Stimulated activated CD8-positive, alpha-beta memory T cell treated with anti-CD3 and anti-CD28 coated beads, Interleukin-15, amount 100 ng/mL, for 24 hours (primary cell): ENCODE data around the gene NR3C2.
"Not testable (repeated sequence)": the region's sequence is repeated elsewhere in the genome, so short reads cannot be mapped to it uniquely, and the experiment has no call there.

ENCODE experiments used
- DNase-seq: peaks from one replicate; pipeline ENCODE4 v3.0.0-alpha.2; 2020; ENCODE audit warnings: low read depth

NR3C2 gene

GRCh38 chr4:148215202-148215601 lies 227.0 kb downstream of the NR3C2 start:
- no peak for DNase-seq

- no peak for DNase-seq
These were observed 227.6 kb downstream of the NR3C2 start for GRCh38 chr4:148214529-148215166.

GRCh38 chr4:148211533-148211932 lies 230.7 kb downstream of the NR3C2 start:
- no peak for DNase-seq

DNA sequence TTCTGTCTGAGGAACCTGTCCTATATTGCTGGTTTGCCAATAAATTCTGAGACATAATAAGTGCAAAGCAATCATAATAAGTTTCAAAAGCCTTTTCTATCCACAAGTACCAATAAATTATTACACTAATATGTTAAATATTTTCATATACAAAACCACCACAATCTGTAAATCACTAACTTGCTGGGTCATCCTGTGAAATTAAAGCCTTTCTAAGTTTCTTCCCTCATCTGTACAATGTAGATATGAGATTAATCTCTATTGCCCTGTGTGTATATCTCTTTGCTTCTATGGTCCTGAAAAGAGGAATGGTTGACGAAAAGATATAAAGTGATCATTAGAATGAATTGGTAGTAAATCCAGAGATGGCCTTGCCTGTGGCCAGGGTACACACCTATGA lies 231.6 kb downstream of the NR3C2 start:
- no peak for DNase-seq

GRCh38 chr4:148207068-148207467 lies 235.1 kb downstream of the NR3C2 start:
- no peak for DNase-seq

GRCh38 chr4:148205476-148205875 lies 236.7 kb downstream of the NR3C2 start:
- DNase-seq: no peak

- no peak for DNase-seq
These were observed 237.3 kb downstream of the NR3C2 start for GRCh38 chr4:148204892-148205291.

DNA sequence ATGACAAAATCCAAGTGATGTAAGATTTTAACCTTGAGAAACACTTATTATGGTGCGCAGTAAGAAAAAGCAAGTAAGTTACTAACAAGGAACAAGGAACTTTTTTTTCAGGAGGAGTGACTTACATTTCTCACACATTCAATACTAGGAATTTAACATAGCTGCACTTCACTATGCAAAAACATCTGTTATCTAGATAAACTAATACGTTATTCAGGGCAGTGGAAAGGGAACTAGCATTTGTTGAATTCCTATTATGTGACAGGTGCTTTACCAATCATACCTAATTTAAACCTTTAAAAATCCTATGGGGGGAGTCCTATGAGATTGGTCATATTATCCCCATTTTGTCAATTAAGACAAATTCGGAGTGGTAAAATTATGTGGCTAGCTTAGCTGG lies 238.0 kb downstream of the NR3C2 start:
- no peak for DNase-seq

DNA sequence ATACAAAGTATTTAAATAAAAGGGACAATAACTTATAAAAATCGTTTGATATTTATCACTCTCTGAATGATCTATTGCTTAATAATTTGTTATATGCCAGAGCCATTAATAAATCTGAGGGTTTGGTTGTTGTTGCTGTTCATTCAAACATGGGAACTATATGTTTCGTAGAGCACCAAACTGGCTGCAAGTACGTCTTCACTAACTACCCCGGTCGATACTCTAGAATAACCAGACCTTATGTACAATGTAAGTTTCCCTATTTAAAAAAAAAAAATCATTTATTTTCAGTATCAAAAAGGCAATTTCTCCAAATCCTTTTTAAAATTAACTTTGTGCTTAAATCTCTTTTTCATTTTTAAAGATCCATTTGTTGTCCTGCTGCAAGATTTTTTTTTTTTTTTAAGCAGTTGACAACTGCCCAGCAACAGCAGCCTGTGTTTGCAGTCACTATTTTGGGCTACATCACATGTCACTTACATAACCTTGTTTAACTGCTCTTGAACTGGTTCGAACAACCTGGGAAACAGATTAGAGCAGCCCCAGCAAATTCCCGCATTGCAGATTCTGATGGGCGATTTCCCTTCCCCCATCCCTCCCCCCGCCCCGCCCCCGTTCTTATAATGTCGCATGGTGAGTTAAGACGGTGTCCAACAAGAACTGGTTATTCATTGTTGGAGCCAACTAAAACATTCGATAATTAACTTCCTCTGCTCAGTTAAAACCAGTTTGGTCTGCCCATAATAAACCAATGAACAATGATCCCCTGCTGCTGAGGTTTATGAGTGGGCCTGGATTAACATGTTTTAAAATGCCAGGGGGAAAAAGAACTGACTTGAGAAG lies 238.9 kb downstream of the NR3C2 start:
- DNase-seq: no peak

- DNase-seq: no peak
These were observed 241.3 kb downstream of the NR3C2 start for GRCh38 chr4:148200960-148201359.

DNA sequence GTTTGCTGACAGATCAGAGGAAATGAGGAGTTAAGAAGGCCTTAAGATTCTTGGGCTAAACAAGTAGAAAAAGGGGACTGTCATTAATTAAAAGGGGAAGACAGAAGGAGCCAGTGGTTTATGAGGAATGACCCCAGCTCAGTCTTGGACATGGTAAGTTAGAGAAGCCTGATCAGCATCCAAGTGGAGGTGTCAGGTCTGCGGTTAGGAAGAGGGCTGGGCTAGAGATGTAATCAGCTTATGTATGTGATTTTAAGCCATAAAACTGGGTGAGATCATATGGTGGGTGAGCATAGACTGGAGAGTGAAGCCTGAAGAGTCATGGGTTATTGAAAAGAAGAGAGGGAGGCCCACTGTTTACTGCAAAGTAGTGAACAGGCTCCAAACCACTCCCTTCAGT lies 246.1 kb downstream of the NR3C2 start:
- no peak for DNase-seq

DNA sequence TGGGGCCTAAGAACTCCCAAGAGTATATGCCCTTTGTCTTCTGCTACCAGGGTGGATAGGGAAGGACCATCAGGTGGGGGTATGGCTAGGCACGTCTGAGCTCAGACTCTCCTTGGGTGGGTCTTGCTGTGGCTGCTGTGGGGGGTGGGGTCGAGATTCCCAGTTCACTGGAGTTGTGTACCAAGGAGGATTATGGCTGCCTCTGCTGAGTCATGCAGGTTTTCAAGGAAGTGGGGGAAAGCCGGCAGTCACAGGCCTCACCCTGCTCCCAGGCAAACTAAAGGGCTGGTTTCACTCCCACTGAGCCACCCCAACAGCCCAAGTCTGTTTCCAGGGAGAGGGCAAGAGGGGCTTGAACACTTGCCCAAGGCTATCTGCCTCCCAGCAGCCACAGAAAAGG lies 249.7 kb downstream of the NR3C2 start:
- no peak for DNase-seq

GRCh38 chr4:148187454-148188222 lies 254.6 kb downstream of the NR3C2 start:
- DNase-seq: not testable (repeated sequence)

DNA sequence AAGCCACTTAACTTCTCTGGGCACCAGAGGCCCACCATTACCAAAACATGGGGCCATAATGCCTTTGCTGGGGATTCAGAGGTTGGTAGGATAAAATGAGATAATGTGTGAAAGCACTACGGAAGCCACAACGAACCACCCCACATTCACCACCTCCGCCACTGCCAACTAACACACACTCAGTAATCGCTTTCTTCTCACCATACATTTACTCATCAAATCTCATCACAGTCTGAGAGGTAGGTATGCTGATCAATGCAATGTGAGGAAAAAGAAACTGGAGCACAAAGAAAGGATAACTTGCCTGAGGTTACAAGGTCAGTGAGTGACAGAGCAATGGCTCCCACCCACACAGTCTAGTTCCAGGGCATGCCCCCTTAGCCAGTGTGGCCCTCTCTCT lies 257.3 kb downstream of the NR3C2 start:
- no peak for DNase-seq

GRCh38 chr4:148182230-148182911 lies 259.8 kb downstream of the NR3C2 start:
- no peak for DNase-seq

- no peak for DNase-seq
These were observed 268.7 kb downstream of the NR3C2 start for GRCh38 chr4:148173397-148174017.

- no peak for DNase-seq
These were observed 270.6 kb downstream of the NR3C2 start for GRCh38 chr4:148171596-148171995.

GRCh38 chr4:148170408-148171365 lies 271.5 kb downstream of the NR3C2 start:
- DNase-seq: no peak

DNA sequence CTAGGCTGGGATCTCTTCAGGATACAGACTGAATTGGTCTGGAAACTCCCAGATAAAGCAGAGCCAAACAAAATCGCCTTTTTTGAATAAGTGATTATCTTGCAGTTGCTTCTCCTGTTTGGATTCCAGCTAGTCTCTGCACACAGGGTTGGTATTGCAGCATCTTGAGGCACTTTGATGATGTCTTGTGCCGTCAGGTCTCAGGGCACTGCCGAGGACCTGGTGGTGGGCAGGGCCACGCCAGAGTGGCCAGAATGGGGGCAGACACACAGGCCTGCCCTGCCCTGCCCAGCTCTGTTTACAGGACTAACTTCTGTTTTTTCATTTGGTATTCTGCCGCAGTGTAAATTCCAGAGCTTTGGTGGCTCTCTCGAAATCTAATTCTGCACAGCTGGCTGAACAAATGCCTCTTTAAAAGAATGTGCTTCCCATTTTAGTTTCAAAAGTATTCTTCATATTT lies 276.1 kb downstream of the NR3C2 start:
- DNase-seq: no peak

- DNase-seq: no peak
These were observed 277.7 kb downstream of the NR3C2 start for GRCh38 chr4:148164557-148164956.

- no peak for DNase-seq
These were observed 279.2 kb downstream of the NR3C2 start for GRCh38 chr4:148162991-148163390.
